Transverse colon (tissue), 4 donors: ENCODE measurements around the gene SERPINB6.

Source experiments
- EP300 ChIP-seq: sonication (generic); formaldehyde crosslinking; IDR thresholded peaks from one replicate; pipeline ENCODE4 v1.6.1; 2017; ENCODE audit warnings: antibody characterized with exemption, low read depth
- POLR2A ChIP-seq: fragments of 450-650 bp; IDR thresholded peaks from one replicate; pipeline ENCODE4 v1.6.1; 2016; ENCODE audit warnings: antibody characterized with exemption, mild to moderate bottlenecking, moderate library complexity
- POLR2AphosphoS5 ChIP-seq, 3 donors: sonication (generic); formaldehyde crosslinking; IDR thresholded peaks; one replicate each; pipeline ENCODE4 v1.6.1; 2016; ENCODE audit warnings: antibody characterized with exemption in 3 of 3
- TF ChIP-seq, protein P1 (sequence below), 5 experiments: fragments of 200-600 bp in 3 of 5; fragments of 450-650 bp in 2 of 5; sonication (generic) in 3 of 5; IDR thresholded peaks; 1 replicate in 2 of 5; 2 replicates in 3 of 5; pipeline ENCODE4 v1.5.1; 2016 to 2017; ENCODE audit warnings: antibody characterized with exemption in 5 of 5, inconsistent platforms in 3 of 5, mild to moderate bottlenecking in 2 of 5, moderate library complexity in 1 of 5

DNA sequence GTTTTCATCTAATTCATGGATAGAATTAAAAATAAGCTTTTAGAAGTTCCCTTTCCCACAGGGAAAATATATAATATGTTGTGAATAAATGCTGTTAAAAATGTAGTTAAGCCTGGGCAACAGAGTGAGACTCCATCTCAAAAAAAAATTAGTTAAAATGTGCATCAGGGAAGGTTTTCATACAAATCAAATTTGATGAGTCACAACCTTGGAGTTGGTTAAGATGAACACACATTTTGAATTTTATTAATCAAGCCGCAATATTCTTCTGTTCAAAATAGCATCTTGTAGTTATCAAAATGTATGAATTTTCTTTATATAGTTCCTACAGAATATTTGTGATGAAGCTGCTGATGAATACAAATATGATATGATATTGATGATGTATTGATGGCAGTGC, 37.3 kb downstream of the SERPINB6 start:
- TF ChIP-seq POLR2A (no peak), EP300 (no peak), POLR2AphosphoS5 (IDR thresholded peaks at IDR 0.05) (no peak)
- TF ChIP-seq, protein P1, sequence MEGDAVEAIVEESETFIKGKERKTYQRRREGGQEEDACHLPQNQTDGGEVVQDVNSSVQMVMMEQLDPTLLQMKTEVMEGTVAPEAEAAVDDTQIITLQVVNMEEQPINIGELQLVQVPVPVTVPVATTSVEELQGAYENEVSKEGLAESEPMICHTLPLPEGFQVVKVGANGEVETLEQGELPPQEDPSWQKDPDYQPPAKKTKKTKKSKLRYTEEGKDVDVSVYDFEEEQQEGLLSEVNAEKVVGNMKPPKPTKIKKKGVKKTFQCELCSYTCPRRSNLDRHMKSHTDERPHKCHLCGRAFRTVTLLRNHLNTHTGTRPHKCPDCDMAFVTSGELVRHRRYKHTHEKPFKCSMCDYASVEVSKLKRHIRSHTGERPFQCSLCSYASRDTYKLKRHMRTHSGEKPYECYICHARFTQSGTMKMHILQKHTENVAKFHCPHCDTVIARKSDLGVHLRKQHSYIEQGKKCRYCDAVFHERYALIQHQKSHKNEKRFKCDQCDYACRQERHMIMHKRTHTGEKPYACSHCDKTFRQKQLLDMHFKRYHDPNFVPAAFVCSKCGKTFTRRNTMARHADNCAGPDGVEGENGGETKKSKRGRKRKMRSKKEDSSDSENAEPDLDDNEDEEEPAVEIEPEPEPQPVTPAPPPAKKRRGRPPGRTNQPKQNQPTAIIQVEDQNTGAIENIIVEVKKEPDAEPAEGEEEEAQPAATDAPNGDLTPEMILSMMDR (IDR thresholded peaks at IDR 0.05): no peak
